Heart left ventricle (tissue), 16 donors: Measurements from ENCODE around the gene MBP. TPM values are rescaled to one million over a fixed set of nuclear protein-coding genes. Genes with fewer than 3 reads are reported as not detected.

ENCODE experiments used
- ATAC-seq, 4 donors: fragments of 200-7000 bp; cut with Tn5 transposase; one replicate each; pipeline ENCODE4 v1.9.1; 2020 to 2022; ENCODE audit warnings: moderate library complexity in 4 of 4, mild to moderate bottlenecking in 3 of 4, moderate number of reproducible peaks in 1 of 4
- DNase-seq, 5 donors: peaks; one replicate each; pipeline ENCODE4 v3.0.0-alpha.2; 2020
- H3K27ac ChIP-seq, 12 donors: fragments of 200-600 bp; sonication (generic) in 4 of 12; one replicate each; pipeline versions ENCODE4 v1.5.0 to v1.8.0; 2016 to 2022; ENCODE audit warnings: mild to moderate bottlenecking in 2 of 12
- H3K27me3 ChIP-seq, 9 donors: fragments of 200-600 bp; sonication (generic) in 2 of 9; one replicate each; pipeline versions ENCODE4 v1.5.1 to v1.8.0; 2016 to 2022; ENCODE audit warnings: mild to moderate bottlenecking in 3 of 9
- H3K36me3 ChIP-seq, 9 donors: fragments of 200-600 bp; sonication (generic) in 2 of 9; one replicate each; pipeline versions ENCODE4 v1.5.0 to v1.8.0; 2018 to 2022; ENCODE audit warnings: mild to moderate bottlenecking in 2 of 9
- H3K4me1 ChIP-seq, 12 donors: fragments of 200-600 bp; sonication (generic) in 4 of 12; one replicate each; pipeline versions ENCODE4 v1.5.0 to v1.8.0; 2016 to 2022; ENCODE audit warnings: mild to moderate bottlenecking in 3 of 12
- H3K4me3 ChIP-seq, 12 donors: fragments of 200-600 bp; sonication (generic) in 4 of 12; one replicate each; pipeline versions ENCODE4 v1.5.0 to v1.8.0; 2017 to 2022; ENCODE audit warnings: mild to moderate bottlenecking in 9 of 12, moderate library complexity in 4 of 12
- H3K9me3 ChIP-seq, 12 donors: fragments of 200-600 bp; sonication (generic) in 4 of 12; one replicate each; pipeline versions ENCODE4 v1.5.0 to v1.8.0; 2016 to 2022; ENCODE audit warnings: mild to moderate bottlenecking in 1 of 12
- CTCF ChIP-seq, 12 donors: fragments of 200-600 bp; sonication (generic) in 4 of 12; IDR thresholded peaks; one replicate each; pipeline versions ENCODE4 v1.5.0 to v1.8.0; 2018 to 2022; ENCODE audit warnings: antibody characterized with exemption in 12 of 12, mild to moderate bottlenecking in 5 of 12
- POLR2A ChIP-seq, 2 donors: fragments of 450-650 bp; IDR thresholded peaks; one replicate each; pipeline ENCODE4 v1.6.1; 2017; ENCODE audit warnings: antibody characterized with exemption in 2 of 2, mild to moderate bottlenecking in 2 of 2, moderate library complexity in 2 of 2
- WGBS, 4 donors: extraction: QIAGEN DNeasy Blood & Tissue Kit in 2 of 4; methylation state at CpG; one replicate each; pipeline versions ENCODE4 v1.1.5 to v1.1.7; 2013 to 2018; 5-methylcytosine and 5-hydroxymethylcytosine counted together
- intact Hi-C, 10 donors: fragments of 100-400 bp; cut with DNase I; formaldehyde crosslinking; loops; one replicate each; pipeline versions ENCODE4 v1.11.1 to v1.14.2; 2022
- polyA plus RNA-seq, 2 donors: library from polyadenylated mRNA; stranded (reverse); fragments of 200-250 nt; gene quantifications; one replicate each; pipeline ENCODE4 v1.2.3, GENCODE V29; 2013
- total RNA-seq, 9 donors: library from RNA; depleted of rRNA in 2 of 9; stranded (reverse); fragments of >200 nt in 2 of 9; fragmentation: NEBNext Ultra II Directional in 3 of 9; extraction: Animal tissue kit (Norgen Biotek cat#: 25700) in 3 of 9; gene quantifications; one replicate each; pipeline versions ENCODE4 v1.1.0 to v1.2.4, GENCODE V29; 2016 to 2023
- donor health status: ischemic (EF 13 %, LVEDD 7.1; RV severe dilation, severe dysfunction).
- donor health status: healthy with polysubstance abuse.
- donor health status: DM: no; HTN: yes; CAD: no.
- donor health status: DM: no; HTN: no; CAD: no.
- donor health status: ischemic (EF 25% LVEDD 6.9; RV normal size, moderate dysfunction).
- donor health status: ischemic (EF 25% LVEDD 5.7; RV mildly dilated, moderate dysfunction).
- donor health status: healthy.
- donor health status: DM: yes; HTN: yes; CAD: no.
- donor health status: ischemic (EF 35%, LVEDD 5.7; RV mildly dilated, moderate dysfunction).
- donor health status: nonischemic (EF 11% LVEDD 7.7; RV severe dilation, severe dysfunction).
- donor health status: DM: yes; HTN: yes; CAD: no.
- donor health status: PGD.
- donor health status: ischemic (EF 29% LVEDD 5.4; RV normal size, mild dysfunction).
- donor health status: nonischemic (EF 23%, LVEDD 6.1; RV moderate dilation, normal function).

MBP gene
- total and polyA plus RNA-seq, 11 donors = 7.7 to 93.0 (median 31.8) TPM

GRCh38 chr18:77013811-77014521 is 118.6 kb downstream of the MBP start:
- intact Hi-C loops = loop anchor here in 1 of 10 donors (5.0 kb wide), 1 partner anchor 43 kb away; no protein-coding TSS in a partner anchor
- DNase-seq (peak in 4 of 5 donors; percentile 52 to 86 (median 70)), ATAC-seq (peak; percentile 95 to 98 (median 97))
- peaks cover 0 to 42% (median 29%) of the 10 kb centered on the region in 12 donors for H3K4me1 ChIP-seq
- H3K27ac ChIP-seq = peak overlapping the region; percentile 54 to 93 (median 82)
- peaks cover 0 to 29% (median 3%) of the 10 kb centered on the region in 9 donors for H3K36me3 ChIP-seq
- no peaks in the 10 kb centered on the region for H3K9me3 ChIP-seq
- 28 to 36% (median 31%) methylated on average over 16 to 18 of the region's 18 CpGs for WGBS, 4 donors
- TF ChIP-seq POLR2A (IDR thresholded peaks at IDR 0.05) = no peak
- no peak for TF ChIP-seq CTCF (IDR thresholded peaks at IDR 0.05)
- H3K4me3 ChIP-seq = peak overlapping the region in 2 of 12 donors; percentile 15 to 19
- no peaks in the 10 kb centered on the region for H3K27me3 ChIP-seq

- ATAC-seq (peak in 3 of 4 donors; percentile 31 to 35 (median 34)), DNase-seq (no peak)
- peaks cover 0 to 29% (median 3%) of the 10 kb centered on the region in 9 donors for H3K36me3 ChIP-seq
- no peaks in the 10 kb centered on the region for H3K9me3 ChIP-seq
- peak overlapping the region in 10 of 12 donors; percentile 16 to 93 (median 86) for H3K27ac ChIP-seq
- no peaks in the 10 kb centered on the region for H3K27me3 ChIP-seq
- intact Hi-C loops = loop anchor here in 1 of 10 donors (5.0 kb wide), 1 partner anchor 44 kb away; no protein-coding TSS in a partner anchor
- TF ChIP-seq POLR2A (IDR thresholded peaks at IDR 0.05) (no peak), CTCF (IDR thresholded peaks at IDR 0.05) (no peak)
- peak overlapping the region in 1 of 12 donors; percentile 15 for H3K4me3 ChIP-seq
- peaks cover 0 to 42% (median 30%) of the 10 kb centered on the region in 12 donors for H3K4me1 ChIP-seq
- WGBS, 4 donors = 59 to 64% (median 60%) methylated on average over 6 of the region's 6 CpGs
Measured at GRCh38 chr18:77012806-77013541, 119.6 kb downstream of the MBP start.

DNA sequence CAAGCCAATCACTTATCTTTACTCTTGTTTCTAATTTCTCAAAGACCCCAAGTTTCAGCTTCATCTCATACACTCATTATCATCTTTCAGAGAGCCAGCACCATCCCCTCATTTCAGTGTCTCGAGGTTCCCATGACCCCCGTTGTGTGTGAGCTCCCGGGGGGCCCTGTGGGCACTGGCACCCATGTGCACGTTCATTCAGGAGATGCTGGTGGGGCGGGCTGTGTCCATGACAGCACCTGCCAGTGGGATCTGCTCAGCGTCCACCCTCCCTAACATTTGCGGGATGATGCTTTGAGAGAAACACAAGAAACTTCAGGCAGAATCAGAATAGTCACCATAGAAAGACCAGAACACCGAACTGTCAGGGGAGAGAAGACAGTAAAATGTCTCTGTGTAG is 120.5 kb downstream of the MBP start:
- Histone ChIP-seq H3K27me3 (no peaks in the 10 kb centered on the region), H3K9me3 (no peaks in the 10 kb centered on the region), H3K36me3 (peaks cover 0 to 28% (median 3%) of the 10 kb centered on the region in 9 donors), H3K4me3 (no peak overlapping the region), H3K4me1 (peaks cover 0 to 42% (median 35%) of the 10 kb centered on the region in 12 donors), H3K27ac (no peak overlapping the region)
- DNase-seq = no peak
- no peak for TF ChIP-seq POLR2A (IDR thresholded peaks at IDR 0.05)
- 84 to 90% (median 88%) methylated on average over 8 of the region's 8 CpGs for WGBS, 4 donors
- intact Hi-C loops = loop anchor here in 1 of 10 donors (5.0 kb wide), 1 partner anchor 45 kb away; no protein-coding TSS in a partner anchor
- no peak for ATAC-seq

- Histone ChIP-seq H3K27ac (no peak overlapping the region), H3K36me3 (peaks cover 0 to 18% (median 0%) of the 10 kb centered on the region in 9 donors), H3K4me3 (no peak overlapping the region), H3K9me3 (no peaks in the 10 kb centered on the region), H3K4me1 (peaks cover 0 to 55% (median 24%) of the 10 kb centered on the region in 12 donors), H3K27me3 (no peaks in the 10 kb centered on the region)
- 67 to 89% (median 84%) methylated on average over 19 of the region's 19 CpGs for WGBS, 4 donors
- intact Hi-C loops = loop anchor here in 2 of 10 donors (5.0 to 10.0 kb wide), 3 partner anchors 48 to 645 kb away; partner anchors contain the start of gene MBP (in 2 of the 2)
- DNase-seq (no peak), ATAC-seq (no peak)
- TF ChIP-seq POLR2A (IDR thresholded peaks at IDR 0.05) (no peak), CTCF (IDR thresholded peaks at IDR 0.05) (no peak)
Measured at GRCh38 chr18:77009675-77010074, 122.9 kb downstream of the MBP start.
